Kidney tubule cell (primary cell): ENCODE results near the gene ABCD3.
A peak's percentile ranks its signal among the peaks of the same experiment; 100 is the strongest.

Experiments used
- DNase-seq: peaks from one replicate; pipeline ENCODE4 v3.0.0-alpha.2; 2018; ENCODE audit warnings: low spot score

Gene ABCD3

DNA sequence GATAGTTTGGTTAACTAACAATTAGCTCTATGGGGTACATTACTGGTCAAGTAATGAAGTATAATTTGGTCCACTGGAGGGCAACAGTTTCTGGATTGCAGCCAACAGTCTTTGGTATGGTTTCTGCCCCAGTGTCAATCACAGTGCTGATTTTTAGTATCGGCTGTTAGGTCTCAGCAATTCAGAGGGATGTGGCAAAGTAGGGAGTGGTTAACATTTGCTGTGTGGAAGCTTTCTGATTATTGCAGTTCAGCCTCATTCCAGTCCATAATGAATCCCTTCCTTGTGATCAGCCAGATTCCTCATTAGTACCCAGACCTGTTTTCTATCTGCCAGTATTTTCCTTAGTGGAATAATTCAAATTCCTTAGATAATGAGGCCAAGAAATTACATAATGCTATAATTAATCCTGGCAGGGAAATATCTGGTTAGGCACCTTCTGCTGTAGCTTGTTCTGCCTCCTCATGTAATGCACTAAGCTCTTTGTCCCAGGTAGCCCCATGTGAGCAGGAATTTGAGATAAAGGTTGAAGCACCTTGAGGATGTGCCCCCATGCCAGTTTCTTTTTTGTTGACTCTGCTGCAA lies 109.3 kb downstream of the ABCD3 start:
- DNase-seq, result peak; percentile 68

DNA sequence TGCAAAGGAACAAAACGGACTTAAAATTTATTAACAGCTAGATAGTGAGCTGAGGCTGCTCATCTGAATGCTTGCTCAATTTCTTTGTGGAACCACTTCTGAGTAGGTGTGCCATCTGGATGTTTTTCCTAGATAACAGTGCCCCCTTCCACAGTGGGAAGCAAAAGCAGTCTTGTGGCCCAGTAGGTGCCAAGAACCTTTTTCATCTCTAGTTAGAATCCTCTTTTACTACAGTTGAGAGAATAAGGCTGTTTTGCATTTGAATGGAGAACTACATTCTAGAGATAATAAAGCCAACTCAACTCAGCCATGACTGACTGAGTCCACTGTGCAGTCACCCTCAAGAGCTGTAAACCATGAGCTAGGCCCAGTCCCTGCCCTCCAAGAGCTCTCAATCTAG lies 110.1 kb downstream of the ABCD3 start:
- no peak for DNase-seq

DNA sequence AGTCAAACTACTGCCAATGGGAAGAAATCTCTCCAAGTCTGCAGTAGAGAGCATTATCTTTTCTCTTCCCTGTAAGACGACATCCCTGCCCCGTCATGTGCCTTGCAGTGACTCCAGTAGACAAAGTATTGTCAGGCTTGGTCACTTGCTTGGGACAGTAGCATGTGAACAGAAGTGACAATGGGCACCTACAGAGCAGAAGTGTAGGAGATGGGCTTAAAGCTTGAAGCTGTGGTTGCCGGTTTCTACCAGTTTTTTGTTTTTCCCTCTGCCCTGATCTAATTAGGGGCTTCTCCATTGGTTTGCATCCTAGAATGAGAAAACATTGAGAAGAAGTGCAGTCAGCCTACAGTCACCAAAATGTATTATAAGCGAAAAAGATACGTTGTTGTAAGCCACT lies 110.6 kb downstream of the ABCD3 start:
- DNase-seq, result no peak

DNA sequence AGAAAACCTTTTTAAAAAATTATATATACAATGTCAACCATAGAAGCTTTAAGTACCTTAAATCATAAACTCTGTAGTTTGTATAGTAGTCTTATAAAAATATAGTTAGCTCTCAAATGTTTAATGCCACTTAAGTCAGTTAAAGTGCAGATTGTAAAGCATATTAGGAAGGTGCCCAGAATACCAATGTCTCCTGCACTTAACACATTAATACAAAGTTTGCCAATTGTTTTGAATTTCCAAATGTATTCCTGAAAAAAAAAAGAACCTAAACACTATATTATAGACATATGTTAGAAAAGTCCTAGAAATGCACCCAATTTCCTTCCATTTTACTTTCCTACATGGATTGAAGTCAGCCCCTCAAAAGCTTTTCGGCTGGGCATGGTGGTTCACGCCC lies 111.2 kb downstream of the ABCD3 start:
- DNase-seq, result no peak

DNA sequence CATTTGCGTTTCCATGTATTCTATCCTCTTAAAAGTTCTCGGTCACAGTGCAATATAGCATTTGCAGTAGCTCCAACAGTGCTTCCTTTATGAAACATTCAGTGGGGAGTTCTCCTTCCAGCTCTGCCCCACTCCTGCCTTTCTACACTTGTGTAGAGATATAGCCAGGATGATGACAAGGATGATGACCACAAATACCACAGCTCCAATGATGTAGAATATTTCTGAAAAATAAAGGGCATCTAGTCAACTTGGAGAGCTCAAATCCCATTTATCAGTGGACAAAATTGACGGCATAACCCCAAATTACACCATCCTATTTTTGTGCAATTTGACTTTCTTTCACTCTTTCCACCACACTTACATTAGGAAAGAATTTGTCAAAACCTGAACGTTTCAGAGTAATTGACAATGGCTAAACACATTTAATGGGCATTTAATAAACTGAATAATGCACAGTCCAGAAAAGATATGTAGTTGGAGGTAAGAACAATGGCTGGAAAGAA lies 112.2 kb downstream of the ABCD3 start:
- no peak for DNase-seq

DNA sequence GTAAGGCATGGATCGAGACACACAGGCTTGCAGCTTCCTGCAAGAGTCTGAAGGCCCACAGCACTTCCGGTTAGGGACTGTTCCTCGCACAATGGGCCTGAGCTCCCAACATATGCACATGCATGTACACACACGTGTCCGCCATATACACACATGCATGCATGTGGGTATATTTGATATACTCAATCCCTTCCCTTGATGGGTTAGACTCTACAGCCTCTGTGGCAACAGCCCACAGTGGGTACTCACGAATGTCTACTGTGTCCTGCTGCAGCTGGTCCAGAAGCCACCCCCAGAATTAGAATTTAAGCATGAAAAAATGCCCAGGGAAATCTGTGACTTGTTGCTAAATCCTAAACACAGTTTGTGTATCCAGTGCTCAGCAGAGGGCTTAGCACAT lies 113.5 kb downstream of the ABCD3 start:
- DNase-seq, result no peak

DNA sequence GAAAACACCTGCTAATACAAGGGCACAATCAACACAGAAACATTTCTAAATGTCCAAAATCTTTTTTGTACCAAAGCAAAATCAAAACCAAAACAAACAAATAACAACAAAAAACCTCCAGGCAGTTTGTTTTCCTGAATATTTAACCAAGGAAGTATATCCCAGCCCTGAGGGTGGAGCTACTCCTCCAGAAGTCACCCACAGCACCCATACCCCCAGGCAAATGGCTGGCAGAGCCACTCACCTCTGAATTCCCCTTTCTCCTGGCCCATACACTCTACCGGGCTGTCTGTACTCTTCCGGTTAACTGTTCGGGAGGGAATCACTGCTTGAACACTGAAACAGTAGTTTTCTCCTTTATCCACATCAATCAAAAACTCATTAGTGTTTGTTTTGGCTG lies 113.9 kb downstream of the ABCD3 start:
- DNase-seq, result peak; percentile 46

DNA sequence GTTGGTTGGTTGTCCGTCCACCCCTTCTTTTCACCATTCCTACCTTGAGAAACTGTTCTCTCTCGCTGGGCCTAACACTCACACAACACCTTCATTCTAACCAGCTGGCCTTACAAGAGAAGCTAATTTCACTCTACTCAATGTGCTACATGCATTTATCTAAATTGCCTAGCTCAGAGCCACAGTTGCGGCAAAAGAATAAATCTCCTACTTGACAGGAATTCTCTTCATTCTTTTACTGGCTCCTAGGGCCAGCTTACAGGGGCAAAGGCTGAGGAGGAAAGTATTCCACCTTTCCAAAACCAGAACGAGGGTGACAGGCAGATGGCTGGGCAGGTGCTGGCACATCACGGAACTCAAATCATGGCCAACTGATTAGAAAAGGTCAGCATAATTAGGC lies 116.9 kb downstream of the ABCD3 start:
- DNase-seq, result no peak

DNA sequence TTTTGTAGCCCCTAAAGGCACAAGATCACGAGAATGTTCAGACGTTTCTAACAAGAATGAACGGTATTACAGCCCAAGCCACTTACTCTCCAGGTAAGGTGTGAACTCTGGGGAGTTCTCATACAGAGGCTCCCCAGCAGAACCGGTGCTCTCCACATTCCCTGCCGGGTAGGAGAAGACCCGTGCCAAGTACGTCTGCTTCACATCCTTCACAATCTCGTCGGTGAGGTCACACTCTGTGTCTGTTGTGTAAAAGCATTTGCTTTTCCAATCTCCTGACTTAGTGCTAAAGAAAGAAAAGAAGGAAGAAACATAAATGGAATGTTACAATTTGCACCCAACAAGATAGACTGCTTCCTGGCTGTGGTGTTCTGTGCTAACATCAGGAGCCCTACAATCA lies 117.7 kb downstream of the ABCD3 start:
- no peak for DNase-seq

DNA sequence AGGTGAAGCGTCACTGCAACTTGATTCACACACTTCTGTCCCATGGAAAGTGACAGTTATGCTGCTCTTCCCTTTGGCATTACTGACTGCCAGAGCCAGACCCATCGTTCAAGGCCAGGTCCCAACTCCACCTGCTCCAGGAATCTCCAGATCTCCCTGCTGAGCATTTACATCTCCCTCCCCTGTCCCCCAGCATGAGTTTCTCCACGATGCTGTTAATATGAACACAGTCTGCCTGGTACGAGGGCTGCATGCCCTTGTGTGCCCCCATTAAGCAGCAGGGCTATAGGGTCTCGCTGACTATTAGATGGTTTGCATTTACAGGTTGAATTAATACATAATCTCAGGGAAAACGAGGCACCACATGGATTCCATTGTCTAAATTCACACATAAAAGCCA lies 119.1 kb downstream of the ABCD3 start:
- DNase-seq, result no peak

DNA sequence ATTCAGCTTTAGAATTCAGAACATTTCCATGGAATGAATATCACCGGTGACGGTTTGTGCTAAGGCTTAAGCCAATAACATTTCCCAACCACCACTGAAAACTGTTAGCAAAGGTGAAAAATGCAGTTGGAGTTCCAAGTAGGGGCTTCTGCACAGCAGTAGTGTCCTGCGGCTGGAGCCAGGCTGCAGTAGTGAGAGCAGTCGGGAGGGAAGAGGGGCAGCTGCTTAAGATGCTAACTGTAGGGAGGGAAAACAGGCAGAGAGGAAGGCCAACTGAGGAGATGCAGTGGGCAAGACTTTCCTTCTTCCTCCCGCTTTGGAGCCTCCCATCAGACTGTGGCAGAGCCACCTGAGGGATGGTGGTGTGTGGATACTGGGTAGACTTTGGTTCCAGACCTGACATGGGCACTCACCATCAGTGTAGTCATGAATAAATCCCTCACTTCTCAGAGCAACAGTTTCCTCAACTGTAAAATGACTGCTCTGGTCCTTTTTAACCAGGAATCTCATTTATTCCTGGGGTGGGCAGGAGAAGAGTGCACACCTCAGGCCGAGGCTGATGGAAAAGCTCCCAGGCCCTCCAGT lies 120.1 kb downstream of the ABCD3 start:
- DNase-seq, result no peak

DNA sequence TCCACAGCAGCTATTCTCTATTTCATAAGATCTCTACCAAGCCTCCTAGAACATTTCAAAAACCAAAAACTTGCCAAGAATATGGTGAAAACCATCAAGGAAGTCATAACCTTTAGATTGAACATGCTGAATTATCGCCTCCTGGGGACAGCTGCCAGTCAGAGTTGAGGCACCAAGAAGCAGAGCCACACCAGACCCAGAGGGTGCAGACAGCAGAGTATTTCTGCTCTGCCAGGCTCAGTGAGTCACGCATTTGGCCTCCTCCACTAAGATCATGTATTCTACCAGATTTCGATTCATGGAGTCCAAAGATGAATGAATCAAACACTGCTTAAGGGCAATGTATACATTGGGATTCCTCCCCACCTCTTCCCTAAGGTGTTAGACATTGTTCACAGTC lies 121.3 kb downstream of the ABCD3 start:
- peak; percentile 54 for DNase-seq

DNA sequence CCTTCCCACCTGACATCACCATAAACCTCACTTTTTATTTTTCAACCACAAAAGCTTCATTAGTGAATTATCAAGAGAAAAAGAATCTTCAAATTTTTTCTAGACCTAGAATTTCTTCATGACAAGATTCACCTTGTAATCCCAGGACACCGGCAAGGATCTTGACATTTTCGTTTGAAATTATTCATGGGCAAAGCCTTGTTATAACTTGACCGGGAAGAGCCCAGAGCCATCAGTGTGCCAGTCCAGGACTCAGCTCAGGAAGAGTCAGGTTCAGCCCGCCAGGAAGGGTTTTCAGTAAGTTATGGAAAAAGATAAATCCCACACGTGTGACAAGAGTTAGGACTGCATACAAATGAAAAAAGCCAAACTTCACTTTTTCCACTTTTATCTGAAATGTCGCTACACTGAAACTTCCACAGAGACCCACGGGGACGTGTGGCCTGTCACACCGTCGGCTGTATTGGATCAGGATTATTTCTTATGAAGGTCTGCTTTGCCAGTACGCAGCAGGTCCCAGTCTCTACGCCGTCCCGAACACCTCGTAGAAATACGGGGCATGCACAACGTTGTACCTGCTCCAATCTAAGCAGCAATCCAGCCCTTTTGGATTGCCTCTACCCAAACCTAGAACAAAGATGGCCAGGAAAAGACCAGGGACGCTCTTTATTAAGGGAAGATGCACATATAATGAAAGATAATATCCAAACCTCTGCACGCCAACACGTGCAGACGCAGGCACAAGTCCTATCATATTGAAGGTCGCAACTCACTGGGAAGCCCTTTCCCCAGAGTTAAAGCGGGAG lies 122.5 kb downstream of the ABCD3 start:
- no peak for DNase-seq

DNA sequence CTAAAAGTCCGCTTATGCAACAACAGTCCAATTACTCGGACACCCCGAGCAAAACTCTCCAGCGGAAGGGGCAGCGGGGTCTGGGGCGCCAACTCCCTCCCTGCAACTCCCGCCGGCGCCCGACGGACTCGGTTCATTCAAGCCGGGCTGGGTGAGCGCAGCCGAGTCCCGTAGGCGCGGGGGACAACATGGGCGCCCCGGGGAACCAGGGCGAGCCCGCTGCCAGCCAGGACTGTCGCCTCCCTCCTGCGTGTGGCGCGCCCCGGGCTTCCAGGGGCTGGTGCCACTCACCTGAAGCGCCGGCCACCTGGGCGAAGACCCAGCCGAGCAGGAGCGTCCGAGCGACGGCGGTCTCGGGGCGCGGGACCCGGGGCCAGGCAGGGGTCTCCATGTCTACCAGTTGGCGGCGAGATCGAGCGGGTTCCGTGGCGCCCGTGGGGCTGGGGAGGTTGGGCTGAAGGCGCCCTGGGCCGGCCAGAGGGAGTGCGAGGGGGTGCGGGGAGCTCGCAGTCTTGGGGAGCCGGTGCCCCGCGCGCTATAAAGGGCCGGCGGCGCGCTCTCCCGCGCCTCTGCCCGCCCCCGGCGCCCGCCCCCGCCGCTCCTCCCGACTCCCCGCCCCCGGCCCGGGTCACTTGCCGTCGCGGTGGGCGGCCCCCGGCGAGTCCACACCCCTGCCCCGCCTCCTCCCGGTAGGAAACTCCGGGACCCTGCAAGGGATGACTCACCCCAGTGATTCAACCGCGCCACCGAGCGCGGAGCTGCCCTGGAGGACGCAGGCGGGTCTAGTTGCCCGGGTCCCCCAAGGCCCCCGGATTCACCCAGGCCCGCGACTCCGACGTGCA lies 123.3 kb downstream of the ABCD3 start, which contains the start of gene F3:
TSS of gene F3 (minus strand) at position 514 of the 842 bp plus-strand sequence. CDS start at position 391, 123 bp downstream.
- peak; percentile 93 for DNase-seq

DNA sequence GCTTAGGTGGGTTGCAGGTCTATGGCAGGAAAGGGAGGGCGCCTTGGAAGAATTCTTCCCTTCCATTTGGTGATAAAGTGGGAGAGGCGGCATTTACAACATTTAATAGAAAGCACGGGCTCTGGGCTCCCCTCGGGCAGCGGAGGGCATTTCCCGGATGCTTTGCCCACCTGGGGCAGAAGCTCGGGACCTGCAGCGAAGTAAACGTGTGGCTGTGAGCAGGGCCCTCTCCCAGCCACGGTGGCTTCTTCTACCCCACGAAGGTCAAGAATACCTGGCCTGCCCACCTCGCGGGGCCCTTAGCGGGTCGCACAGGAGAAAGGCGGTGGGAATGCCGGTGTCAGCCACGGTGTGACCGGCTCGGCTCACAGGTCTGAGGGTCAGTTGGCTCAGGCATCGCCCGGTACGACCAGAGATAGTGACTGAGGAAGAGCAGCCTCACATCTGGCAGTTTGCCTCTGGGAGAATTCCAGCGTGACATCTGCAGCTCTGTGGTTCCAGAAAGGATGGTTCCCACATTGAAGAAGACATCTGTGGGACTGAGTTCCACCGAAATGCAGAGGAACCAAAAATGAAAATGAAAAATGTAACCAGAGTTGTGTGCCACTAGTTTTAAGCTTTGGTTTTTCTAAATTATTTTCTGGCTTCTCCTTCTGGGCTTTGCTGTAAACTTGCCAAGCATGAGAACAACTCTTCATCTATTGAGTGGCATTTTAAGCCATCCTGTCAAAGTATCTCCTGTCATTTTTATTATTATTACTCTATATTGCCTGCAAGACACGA lies 124.1 kb downstream of the ABCD3 start:
- no peak for DNase-seq

DNA sequence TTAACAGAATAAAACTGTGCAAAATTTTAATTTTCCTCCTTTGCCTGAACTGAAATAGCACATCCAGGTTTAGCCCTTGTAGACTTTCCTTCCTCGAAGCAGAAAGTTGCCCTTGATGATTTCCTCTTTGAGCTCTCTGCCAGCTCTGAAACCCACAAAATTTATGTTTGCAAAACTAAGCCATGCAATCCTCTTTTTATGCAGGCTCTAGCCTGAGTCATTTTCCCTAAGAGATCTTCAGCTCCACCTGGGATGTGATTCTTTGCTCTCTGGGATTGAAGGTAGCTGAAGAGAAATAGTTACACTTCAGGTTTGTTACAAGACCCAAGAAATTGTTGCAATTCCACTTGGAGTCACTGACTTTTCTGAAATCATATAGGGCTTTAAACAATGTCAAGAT lies 124.8 kb downstream of the ABCD3 start:
- peak; percentile 50 for DNase-seq

DNA sequence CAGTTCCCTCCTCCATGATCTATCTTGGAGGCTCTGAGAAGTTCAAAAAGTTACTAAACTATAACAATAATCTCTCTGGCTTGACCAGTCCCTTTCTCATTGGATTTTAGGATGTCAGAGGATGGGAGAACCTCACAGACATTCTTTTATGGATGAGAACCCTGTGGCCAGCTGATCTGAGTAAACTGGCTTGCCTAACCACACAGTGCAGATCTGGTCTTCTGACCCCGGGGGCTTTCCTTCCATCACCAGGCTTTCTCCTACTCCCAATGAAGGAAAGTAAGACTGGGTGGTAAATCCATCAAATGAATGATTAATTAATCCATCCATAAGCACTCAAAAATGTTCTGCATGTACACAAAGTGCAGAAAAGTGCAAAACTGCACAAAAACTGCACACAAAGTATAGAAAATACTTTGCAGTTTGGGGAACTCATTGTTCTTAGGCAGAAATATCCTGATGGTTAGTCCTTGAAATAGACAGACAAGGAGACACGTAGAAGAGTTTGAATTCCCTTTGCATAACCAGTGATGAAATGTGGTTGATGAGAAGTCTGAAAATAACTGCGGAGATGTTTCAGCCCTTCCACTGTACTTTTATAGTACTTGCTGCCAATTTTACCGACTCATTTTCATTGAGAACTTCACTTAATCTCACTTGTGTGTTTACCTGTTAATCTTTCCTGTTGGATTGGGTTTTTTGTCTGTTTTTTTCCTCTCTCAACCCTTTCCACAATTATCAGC lies 125.9 kb downstream of the ABCD3 start:
- no peak for DNase-seq

DNA sequence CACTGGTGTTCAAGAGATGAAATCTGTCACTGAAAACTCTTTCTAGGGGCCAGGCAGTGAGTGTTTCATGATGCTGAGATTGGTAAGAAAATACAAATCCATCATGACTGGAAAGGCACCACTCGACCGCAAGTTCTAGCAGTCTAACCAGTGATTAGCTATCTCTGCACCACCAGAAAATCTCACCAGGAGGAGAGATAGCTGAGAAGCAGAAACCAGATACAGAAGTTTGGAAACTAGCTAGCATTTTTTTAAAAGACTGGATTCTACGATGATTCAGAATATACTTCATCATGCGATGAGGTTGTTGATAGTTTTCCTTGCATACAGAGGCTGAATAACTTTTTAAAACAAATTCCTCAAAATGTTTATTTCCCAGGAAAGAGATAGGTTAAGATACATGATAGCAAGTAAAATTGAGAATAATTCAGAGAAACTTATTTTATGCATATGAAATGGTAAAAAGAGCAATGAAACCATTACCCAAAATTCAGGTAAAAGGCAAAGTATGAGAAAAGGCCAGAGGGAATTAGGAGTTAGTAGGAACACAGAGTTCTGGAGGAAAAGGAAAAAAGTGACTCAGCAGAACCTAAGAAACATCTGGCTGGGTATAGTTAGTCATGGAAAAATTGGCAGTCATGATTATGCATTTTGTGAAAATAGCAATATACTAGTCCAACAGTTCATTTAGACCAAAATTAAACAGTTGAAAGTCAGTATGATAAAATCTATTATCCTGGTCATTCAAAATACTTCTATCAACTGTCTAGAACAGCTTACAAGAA lies 126.7 kb downstream of the ABCD3 start:
- DNase-seq, result no peak

DNA sequence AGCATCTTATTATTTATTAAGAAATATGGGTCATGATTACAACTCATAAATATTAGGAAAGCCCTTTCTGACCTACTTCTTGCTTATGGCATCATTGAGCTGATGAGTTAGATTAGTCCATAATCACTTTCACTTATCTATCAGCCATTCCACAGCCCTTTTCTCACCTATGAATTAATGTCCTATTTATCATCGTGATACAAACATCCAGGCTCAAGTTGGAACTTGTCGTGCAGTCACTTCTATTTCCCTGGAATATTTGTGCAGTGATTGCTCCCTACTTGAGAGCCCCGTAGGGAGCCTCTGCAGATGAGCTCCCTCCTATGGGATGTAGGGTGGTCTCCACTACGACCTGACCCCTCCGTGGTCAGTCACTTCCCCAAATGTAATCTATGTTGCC lies 131.5 kb downstream of the ABCD3 start:
- DNase-seq, result no peak

DNA sequence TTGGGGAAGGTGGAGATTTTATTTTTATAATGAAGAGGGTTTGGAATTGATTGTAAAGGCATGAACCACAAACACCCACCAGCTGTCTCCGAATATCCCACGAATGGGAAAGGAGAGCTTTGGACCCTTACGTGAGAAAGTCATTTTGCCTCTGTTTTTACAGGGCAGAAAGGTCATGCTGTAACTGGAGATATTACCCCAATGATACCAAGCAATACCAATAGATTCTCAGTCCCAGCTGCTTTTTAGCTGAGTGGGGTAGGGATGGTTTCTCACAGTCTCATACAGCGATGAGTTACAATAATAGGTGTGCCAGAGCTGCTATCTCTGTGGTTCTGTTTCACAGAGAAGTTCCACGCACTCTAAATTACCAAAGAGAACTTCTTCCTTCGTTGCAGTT lies 132.2 kb downstream of the ABCD3 start:
- no peak for DNase-seq
